Bronchial epithelial cell (primary cell): ENCODE data around the gene EPHB3. TPM values are rescaled to one million over a fixed set of nuclear protein-coding genes. Genes with fewer than 3 reads are reported as not detected.

Experiments used
- DNase-seq: peaks from one replicate; pipeline ENCODE4 v3.0.0-alpha.2; 2010; ENCODE audit warnings: low read depth
- FAIRE-seq: peaks from 2 replicates; lab custom pipeline; 2011; peaks lifted over from hg19 to GRCh38; lab: Jason Lieb, UNC
- H3K27me3 ChIP-seq: 2 replicates; pipeline ENCODE4 v1.5.1; 2011; ENCODE audit warnings: low read length; ENCODE audit not compliant: control insufficient read depth, insufficient read depth
- H3K36me3 ChIP-seq: 2 replicates; pipeline ENCODE4 v1.5.1; 2011; ENCODE audit warnings: low read length; ENCODE audit not compliant: control insufficient read depth, insufficient read depth
- H3K4me3 ChIP-seq: 2 replicates; pipeline ENCODE4 v1.5.1; 2011; ENCODE audit warnings: mild to moderate bottlenecking, low read depth, low read length, control low read depth
- total RNA-seq: library from RNA; depleted of rRNA; stranded (reverse); fragments of >200 nt; gene quantifications from 2 replicates; pipeline ENCODE4 v1.2.1, GENCODE V29; 2014
- TF ChIP-seq, protein P1 (sequence below): IDR thresholded peaks from 2 replicates; pipeline ENCODE4 v1.5.1; 2011; ENCODE audit warnings: mild to moderate bottlenecking, moderate library complexity, low read length, control low read depth, inconsistent platforms; ENCODE audit not compliant: insufficient read depth, severe bottlenecking

EPHB3 gene
- total RNA-seq, 1 donor from 2014 or later: 9.2 TPM

GRCh38 chr3:184537885-184538665 is 23.5 kb upstream of the EPHB3 start:
- no peak for DNase-seq
- no peak for FAIRE-seq
- no peaks in the 10 kb centered on the region for H3K36me3 ChIP-seq
- H3K4me3 ChIP-seq: no peak overlapping the region
- H3K27me3 ChIP-seq: no peaks in the 10 kb centered on the region
- TF ChIP-seq, protein P1, sequence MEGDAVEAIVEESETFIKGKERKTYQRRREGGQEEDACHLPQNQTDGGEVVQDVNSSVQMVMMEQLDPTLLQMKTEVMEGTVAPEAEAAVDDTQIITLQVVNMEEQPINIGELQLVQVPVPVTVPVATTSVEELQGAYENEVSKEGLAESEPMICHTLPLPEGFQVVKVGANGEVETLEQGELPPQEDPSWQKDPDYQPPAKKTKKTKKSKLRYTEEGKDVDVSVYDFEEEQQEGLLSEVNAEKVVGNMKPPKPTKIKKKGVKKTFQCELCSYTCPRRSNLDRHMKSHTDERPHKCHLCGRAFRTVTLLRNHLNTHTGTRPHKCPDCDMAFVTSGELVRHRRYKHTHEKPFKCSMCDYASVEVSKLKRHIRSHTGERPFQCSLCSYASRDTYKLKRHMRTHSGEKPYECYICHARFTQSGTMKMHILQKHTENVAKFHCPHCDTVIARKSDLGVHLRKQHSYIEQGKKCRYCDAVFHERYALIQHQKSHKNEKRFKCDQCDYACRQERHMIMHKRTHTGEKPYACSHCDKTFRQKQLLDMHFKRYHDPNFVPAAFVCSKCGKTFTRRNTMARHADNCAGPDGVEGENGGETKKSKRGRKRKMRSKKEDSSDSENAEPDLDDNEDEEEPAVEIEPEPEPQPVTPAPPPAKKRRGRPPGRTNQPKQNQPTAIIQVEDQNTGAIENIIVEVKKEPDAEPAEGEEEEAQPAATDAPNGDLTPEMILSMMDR: no peak

- TF ChIP-seq, protein P1: no peak
- H3K27me3 ChIP-seq: no peaks in the 10 kb centered on the region
- FAIRE-seq: no peak
- DNase-seq: no peak
- no peaks in the 10 kb centered on the region for H3K36me3 ChIP-seq
- no peak overlapping the region for H3K4me3 ChIP-seq
Measured at GRCh38 chr3:184538666-184539431, 22.7 kb upstream of the EPHB3 start.

DNA sequence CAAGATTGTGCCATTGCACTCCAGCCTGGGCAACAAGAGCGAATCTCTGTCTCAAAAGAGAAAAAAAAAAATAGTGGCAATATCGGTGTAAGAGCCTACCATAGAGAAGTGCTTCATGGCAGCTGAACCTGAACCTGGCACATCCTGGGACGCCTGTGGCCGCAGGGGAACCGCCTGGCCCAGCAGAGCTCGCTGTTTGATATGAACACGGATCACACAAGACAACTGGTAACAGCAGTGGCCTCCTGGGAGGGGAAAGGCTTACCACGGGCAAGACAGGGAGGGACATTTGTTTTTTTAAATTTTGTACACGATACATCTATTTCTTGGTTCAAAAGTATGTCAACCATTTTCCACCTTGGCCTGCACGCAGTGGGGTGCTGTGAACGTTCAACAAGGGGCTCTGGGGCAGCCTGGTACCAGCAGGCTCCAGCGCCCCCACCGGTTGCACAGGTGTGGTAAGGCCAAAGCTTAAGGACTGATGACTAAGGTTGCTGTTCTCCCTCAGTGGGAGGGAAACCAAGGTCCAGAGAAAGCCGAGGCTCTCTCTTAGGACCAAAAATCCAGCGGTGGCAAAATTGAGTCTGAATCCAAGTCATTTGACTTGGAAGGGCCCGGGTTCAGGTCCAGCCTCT is 21.7 kb upstream of the EPHB3 start:
- TF ChIP-seq, protein P1: no peak
- Histone ChIP-seq H3K4me3 (no peak overlapping the region), H3K36me3 (no peaks in the 10 kb centered on the region), H3K27me3 (no peaks in the 10 kb centered on the region)
- FAIRE-seq (no peak), DNase-seq (no peak)

- H3K36me3 ChIP-seq: no peaks in the 10 kb centered on the region
- DNase-seq: peak; percentile 69
- H3K27me3 ChIP-seq: no peaks in the 10 kb centered on the region
- TF ChIP-seq, protein P1: peak; percentile 83
- no peak for FAIRE-seq
- no peak overlapping the region for H3K4me3 ChIP-seq
Measured at GRCh38 chr3:184540777-184541681, 20.6 kb upstream of the EPHB3 start.

DNA sequence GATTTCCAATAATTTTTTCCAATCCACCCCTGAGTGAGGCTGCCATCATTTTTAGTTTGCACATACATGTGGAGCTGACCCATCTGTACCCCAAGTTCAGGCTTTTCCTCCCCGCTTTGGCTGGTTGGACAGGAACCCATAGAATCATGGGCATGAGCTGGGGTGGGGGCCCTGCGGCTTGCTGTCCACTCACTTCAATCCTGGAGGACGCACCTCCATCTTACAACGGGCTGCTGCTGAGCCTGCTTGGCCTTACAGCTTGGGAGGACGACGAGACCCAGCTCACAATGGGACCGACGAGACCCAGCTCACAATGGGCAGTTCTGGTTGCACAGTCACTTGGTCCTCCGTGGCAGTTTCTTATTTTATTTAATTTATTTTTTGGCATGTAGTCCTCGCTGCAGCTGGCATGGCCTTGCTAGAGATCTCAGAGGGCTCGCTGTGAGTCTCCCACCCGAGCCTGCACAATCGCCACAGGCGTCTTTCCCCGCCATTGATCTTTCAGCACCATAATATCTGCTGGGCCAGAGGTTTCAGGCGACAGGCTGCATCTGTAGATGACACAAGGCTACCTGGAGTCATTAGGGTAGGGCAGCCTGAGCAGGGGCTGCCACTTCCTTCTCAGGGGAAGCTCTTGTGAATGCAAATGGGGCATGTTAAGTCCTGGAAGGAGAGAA is 19.6 kb upstream of the EPHB3 start:
- DNase-seq: no peak
- TF ChIP-seq, protein P1: no peak
- FAIRE-seq: no peak
- Histone ChIP-seq H3K27me3 (no peaks in the 10 kb centered on the region), H3K36me3 (no peaks in the 10 kb centered on the region), H3K4me3 (no peak overlapping the region)
